Activated CD4-positive, alpha-beta T cell treated with anti-CD3 and anti-CD28 coated beads, Interleukin-2, amount 50 U/mL, for 16 hours (primary cell): ENCODE measurements around the gene GP1BB.
"Not testable (repeated sequence)": the region's sequence is repeated elsewhere in the genome, so short reads cannot be mapped to it uniquely, and the experiment has no call there.

ENCODE experiments used
- DNase-seq: peaks from one replicate; pipeline ENCODE4 v3.0.0-alpha.2; 2020

GP1BB gene

DNA sequence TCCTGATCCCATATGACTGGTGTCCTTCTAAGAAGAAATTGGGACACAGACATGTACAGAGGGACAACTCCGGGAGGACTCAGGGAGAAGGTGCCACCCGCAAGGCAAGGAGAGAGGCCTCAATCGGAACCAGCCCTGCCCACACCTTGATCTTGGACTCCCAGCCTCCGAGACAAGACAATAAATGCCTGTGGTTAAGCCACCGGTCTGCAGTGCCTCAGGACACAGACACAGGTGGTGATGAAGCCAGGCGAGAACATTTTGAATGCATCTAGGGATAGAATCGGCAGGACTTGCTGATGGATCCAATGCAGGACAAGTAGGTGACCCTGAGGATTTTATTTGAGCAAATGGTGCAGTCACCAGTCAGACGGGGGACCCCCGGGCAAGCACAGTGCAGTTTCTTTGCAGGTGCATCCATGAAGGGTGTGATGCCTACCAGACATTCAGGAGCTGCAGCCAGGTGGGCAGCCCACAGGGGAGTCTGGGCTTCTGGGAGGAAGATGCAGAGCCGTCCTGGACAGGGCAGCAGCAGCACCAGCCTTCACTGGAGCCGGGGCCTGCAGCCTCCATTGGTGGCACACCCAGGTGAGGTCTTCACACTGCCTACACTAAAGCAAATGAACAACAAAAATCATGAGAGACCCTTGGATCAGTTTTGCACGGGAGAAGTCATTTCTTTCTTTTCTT is 29.2 kb upstream of the GP1BB start:
- DNase-seq = no peak

GRCh38 chr22:19694696-19695095 is 28.6 kb upstream of the GP1BB start:
- DNase-seq = no peak

DNA sequence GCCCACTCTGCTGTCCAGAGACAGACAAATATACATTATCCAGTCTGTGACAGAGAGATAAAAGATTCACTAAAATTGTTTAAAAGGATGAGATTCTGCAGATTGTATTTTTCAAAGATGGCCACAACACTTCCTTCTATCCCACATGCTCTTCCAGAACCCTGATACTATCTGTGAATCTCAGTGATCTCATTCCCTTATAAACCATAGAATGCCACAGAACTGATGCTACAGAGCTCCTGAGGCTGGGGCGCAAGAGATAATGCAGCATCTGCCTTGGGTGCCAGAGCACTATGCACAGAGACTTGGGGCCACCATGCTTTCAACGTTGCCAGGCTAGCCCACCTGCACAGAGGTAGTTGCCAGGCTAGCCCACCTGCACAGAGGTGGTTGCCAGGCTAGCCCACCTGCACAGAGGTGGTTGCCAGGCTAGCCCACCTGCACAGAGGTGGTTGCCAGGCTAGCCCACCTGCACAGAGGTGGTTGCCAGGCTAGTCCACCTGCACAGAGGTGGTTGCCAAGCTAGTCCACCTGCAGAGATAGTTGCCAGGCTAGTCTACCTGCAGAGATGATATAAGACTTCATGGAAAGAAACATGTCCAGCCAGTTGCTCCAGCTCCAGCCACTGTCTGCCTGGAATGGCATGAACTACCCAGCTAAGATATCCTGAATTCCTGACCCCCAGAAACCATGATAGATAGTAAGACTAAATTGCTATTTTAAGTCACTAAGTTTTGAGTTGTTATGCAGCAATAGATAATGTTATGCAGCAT is 26.6 kb upstream of the GP1BB start:
- no peak for DNase-seq

- not testable (repeated sequence) for DNase-seq
Measured at GRCh38 chr22:19697871-19698270, 25.5 kb upstream of the GP1BB start.

GRCh38 chr22:19700790-19701419 is 22.4 kb upstream of the GP1BB start:
- no peak for DNase-seq

GRCh38 chr22:19701420-19702145 is 21.8 kb upstream of the GP1BB start:
- no peak for DNase-seq

DNA sequence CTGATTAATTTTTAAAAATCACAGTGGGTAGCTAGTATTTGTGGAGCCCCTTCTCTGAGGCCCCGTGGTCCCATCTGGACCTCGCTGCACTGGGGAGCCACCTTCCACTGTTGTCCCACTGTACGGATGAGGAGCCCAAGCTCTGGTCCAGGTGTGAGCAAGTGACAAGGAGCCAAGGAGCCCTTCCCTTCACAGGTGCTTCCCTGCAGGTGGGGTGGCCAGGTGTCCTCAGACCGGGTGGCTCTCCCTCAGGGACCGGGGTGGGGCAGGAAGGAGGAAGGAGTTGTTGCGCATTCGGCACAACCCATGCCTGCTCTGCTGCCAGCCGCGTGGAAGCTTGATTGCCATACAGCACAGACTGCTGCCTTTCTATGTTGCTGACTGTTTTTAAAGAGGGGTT is 19.5 kb upstream of the GP1BB start:
- no peak for DNase-seq

GRCh38 chr22:19704355-19705015 is 18.9 kb upstream of the GP1BB start:
- DNase-seq = no peak

DNA sequence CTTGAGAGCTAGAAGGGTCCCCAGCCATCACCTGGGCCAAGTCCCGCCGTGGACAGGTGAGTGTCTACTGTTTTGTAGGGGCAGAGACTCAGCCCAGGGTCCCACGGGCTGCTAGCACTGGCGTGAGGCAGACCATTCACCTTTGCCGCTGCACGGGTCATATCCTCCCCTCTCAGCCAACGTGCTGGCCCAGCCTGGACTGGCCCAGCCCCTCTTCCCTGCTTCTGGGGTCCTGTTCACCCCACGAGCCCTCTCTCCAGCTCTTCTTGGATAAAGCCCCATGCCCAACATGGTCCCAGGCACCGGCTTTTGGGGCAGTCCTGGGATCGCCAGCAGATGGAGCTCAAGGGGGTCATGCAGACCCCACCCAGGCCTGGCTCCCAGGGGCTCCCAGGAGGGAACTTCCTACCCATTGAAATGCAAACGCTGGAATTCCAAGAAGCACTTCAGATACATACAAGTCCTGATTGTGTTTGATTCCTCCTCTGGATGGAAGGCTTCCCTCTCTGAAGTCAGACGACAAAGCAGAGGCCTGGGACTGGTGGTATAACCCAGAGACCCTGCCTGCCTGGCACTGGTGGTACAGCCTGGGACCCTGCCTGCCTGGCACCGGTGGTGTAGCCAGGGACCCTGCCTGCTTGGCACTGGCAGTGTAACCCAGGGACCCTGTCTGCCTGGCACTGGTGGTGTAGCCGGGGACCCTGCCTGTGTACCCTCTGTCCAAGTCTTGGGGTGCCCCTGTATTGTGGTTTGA is 18.0 kb upstream of the GP1BB start:
- DNase-seq = no peak

DNA sequence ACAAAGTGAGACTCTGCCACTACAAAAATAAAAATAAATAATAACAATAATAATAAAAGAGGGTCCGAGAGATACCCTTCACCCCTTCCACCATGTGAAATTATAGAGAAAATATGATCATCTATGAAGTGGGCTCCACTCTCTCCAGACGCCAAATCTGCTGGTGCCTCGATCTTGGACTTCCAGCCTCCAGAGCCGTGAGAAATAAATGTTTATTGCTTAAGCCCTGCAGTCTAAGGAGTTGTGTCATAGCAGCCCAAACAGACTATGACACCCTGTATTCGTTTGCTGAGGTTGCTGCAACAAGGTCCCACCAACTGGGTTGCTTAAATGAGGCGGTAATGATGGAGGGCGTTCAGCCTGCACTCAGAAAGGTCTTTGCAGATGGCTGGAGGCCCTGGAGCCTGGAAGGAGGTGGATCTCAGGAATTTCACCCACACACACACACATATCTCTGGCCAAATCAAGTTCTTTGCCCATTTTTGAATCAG is 16.6 kb upstream of the GP1BB start:
- DNase-seq = no peak

DNA sequence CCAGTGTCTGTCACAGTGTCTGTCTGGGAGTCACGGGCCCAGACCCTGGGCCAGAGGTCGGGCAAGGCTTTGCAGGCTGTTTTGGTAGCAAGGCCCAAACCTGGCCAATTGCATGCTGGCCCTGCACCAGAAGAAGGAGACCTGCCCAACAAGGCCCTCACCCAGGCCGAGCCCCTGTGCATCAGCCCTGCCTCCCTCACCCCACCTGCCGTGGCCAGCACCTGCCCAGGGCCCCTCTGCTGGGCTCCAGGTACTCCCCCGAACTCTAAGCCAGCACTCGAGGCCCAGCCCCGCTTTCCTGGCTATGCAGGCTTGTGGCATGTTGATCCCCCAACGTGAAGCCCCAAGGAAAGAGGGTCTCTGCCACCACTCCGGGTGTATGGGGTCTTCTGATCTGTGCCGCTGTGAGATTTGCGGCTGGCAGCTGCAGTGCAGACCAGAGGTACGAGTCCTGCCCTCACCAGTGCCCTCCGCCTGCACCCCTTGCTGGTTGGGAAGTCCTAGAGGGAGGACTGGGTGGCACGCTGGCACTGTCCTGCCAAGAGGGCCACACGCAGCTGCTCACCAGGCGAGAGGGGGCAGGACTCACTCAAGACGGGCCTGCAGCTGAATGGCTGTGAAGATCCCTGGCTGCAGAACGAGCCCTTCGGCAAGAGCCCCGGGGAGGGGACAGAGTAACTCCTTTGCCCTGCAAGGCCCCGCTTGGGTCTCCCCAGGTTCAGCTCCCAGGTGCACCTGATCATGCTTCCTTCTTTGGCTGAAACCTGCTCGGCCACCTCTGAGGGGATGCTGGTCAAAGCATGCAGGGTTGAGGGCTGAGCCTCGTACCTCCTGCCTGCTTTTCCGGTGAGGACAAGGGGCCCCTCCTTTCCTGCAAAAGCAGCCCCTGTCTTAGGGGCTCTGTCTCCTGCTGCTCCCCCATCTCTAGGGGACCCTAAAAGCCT is 15.7 kb upstream of the GP1BB start:
- DNase-seq = no peak

GRCh38 chr22:19708321-19709011 is 14.9 kb upstream of the GP1BB start:
- DNase-seq = no peak

- DNase-seq = no peak
Measured at GRCh38 chr22:19709063-19709769, 14.1 kb upstream of the GP1BB start.

DNA sequence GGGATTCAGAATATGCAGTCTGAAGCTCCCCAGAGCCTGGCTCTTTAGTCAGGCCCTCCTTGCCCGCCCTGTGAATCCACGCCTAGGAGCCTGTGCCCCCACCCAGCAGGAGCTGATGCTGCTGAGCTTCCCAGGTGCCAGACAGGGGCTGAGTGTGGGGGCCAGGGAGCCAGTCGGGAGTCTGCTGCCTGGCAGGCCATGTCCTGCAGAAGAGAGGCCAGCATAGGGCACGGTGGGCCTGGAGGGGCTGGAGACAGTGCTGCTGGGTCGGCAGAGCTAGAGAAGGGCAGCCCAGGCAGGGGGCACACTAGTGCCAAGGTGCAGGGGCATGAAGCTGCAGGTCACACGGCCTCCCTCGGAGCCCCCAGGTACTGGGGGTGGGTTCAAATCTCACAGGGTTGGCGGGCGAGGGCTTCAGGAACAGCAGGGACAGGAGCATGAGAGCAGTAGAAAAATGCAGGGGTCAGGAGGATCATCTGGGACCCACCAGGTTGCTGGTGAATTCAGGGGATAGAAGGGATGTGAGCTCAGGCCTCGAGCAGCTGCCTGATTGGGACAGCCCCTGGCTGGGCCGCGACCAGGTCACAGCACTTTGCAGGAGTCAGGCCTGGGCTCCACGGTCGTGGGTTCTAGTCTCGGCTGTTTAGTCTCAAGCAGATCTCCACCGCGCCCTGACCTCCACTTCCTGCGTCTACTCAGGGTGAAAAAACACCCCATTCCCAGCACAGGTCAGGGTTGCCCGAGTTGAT is 13.1 kb upstream of the GP1BB start:
- no peak for DNase-seq

- DNase-seq = no peak
Measured at GRCh38 chr22:19710769-19711106, 12.6 kb upstream of the GP1BB start.

DNA sequence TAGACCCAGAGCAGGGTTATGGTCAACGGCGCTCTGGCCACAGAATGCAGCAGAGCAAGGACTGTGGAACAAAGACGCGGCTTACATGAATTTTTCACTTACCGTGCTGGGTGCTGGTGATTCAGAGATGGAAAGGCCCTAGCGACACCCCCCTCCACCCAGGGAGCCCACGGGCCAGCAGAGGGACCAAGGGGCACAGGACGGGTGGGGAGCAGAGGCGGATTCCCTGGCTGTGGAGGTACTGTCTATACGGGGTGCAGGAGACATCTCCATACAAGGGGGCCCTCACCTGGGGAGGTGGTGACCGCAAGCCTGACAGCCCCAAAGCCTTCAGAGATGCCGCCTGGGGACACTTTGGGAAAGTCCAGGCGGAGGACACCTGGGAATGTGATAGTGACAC is 10.1 kb upstream of the GP1BB start:
- no peak for DNase-seq

DNA sequence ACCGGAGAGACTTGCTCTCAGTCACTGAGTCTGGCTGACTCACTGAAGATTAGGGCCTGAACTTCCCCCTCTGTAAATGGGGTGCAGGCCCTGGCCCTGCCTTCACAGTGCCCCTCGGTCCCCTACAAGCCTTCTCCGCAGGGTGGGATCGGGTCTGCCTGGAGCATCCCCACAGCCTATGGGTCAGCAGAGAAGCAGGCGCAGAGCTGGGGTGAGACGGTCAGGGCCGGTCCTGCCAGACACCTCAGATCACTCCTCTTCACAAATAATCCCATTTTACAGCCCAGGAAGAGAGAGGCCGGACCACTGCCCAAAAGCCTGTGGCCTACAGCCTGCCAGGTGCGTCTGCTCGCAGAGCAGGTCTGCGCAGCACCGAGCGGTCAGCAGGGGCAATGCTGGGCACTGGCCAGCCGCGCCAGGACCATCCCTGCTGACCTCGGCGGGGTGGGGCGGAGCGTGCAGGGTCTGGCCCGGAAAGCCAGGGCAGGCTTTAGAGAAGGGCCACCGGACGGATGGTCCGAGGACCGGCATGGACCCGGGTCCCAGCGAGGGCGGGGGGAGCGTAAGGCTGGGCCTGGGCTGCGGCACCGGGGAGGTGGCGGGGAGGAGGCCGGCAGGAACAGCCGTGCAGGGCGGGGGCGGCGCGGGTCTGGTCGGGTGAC is 9.6 kb upstream of the GP1BB start:
- DNase-seq = no peak
